CD14-positive monocyte (primary cell): ENCODE results near the gene SCAMP4. TPM values are rescaled to one million over a fixed set of nuclear protein-coding genes. Genes with fewer than 3 reads are reported as not detected.

Experiments used
- DNase-seq, 3 donors: peaks; one replicate each; pipeline ENCODE4 v3.0.0-alpha.2; 2011 to 2022
- H2AFZ ChIP-seq: 2 replicates; pipeline ENCODE4 v1.6.0; 2012; ENCODE audit warnings: mild to moderate bottlenecking, low read depth, low read length, inconsistent platforms; ENCODE audit not compliant: insufficient read depth, poor library complexity, severe bottlenecking
- H3K27ac ChIP-seq, 2 donors: 1 replicate in 1 of 2; 2 replicates in 1 of 2; pipeline ENCODE4 v1.5.1; 2012 to 2013; ENCODE audit warnings: low read length in 2 of 2, control low read depth in 1 of 2, inconsistent platforms in 1 of 2, low read depth in 1 of 2, mild to moderate bottlenecking in 1 of 2
- H3K27me3 ChIP-seq, 2 donors: one replicate each; pipeline versions ENCODE4 v1.6.0 to v1.6.1; 2011 to 2013; ENCODE audit warnings: low read length in 2 of 2; ENCODE audit not compliant: control insufficient read depth in 2 of 2, insufficient read depth in 2 of 2
- H3K36me3 ChIP-seq, 2 donors: replicated peaks in 1 of 2; 1 replicate in 1 of 2; 2 replicates in 1 of 2; pipeline versions ENCODE4 v1.5.1 to v1.6.1; 2012 to 2013; ENCODE audit warnings: low read length in 2 of 2, control low read depth in 1 of 2, inconsistent platforms in 1 of 2, mild to moderate bottlenecking in 1 of 2; ENCODE audit not compliant: insufficient read depth in 2 of 2, control insufficient read depth in 1 of 2
- H3K4me1 ChIP-seq, 2 donors: 1 replicate in 1 of 2; 2 replicates in 1 of 2; pipeline versions ENCODE4 v1.5.1 to v1.6.1; 2012 to 2013; ENCODE audit warnings: low read length in 2 of 2, control low read depth in 1 of 2, inconsistent platforms in 1 of 2, mild to moderate bottlenecking in 1 of 2, moderate library complexity in 1 of 2; ENCODE audit not compliant: insufficient read depth in 2 of 2, control insufficient read depth in 1 of 2
- H3K4me2 ChIP-seq: replicated peaks from 2 replicates; pipeline ENCODE3; 2012; ENCODE audit warnings: low read length, moderate library complexity, mild to moderate bottlenecking; ENCODE audit not compliant: poor library complexity, severe bottlenecking; ENCODE audit errors: extremely low read depth
- H3K4me3 ChIP-seq, 3 experiments: fragments of 200-600 bp in 1 of 3; sonication (generic) in 1 of 3; replicated peaks in 1 of 3; 1 replicate in 2 of 3; 2 replicates in 1 of 3; pipeline ENCODE4 v1.5.1; 2011 to 2013; ENCODE audit warnings: low read length in 3 of 3, mild to moderate bottlenecking in 3 of 3, control low read depth in 2 of 3, low read depth in 2 of 3, inconsistent platforms in 1 of 3, moderate library complexity in 1 of 3
- H3K79me2 ChIP-seq: 2 replicates; pipeline ENCODE4 v1.6.0; 2012; ENCODE audit warnings: mild to moderate bottlenecking, control low read depth, inconsistent platforms, low read length, moderate library complexity; ENCODE audit not compliant: insufficient read depth
- H3K9ac ChIP-seq: 2 replicates; pipeline ENCODE4 v1.6.0; 2017; ENCODE audit warnings: low read length, mild to moderate bottlenecking; ENCODE audit not compliant: insufficient read depth, poor library complexity, severe bottlenecking
- H3K9me3 ChIP-seq, 2 donors: replicated peaks in 1 of 2; 1 replicate in 1 of 2; 2 replicates in 1 of 2; pipeline versions ENCODE4 v1.5.1 to v1.6.1; 2012 to 2013; ENCODE audit warnings: low read length in 2 of 2, control low read depth in 1 of 2; ENCODE audit not compliant: control insufficient read depth in 1 of 2, insufficient read depth in 1 of 2
- H4K20me1 ChIP-seq: 2 replicates; pipeline ENCODE4 v1.6.0; 2012; ENCODE audit warnings: mild to moderate bottlenecking, low read length, control low read depth, moderate library complexity; ENCODE audit not compliant: insufficient read depth
- H3K27ac Mint-ChIP-seq, 7 donors: one replicate each; pipeline ENCODE4 v1.8.0; 2020; ENCODE audit warnings: mild to moderate bottlenecking in 7 of 7, mixed read lengths in 7 of 7, moderate library complexity in 6 of 7, inconsistent platforms in 2 of 7
- H3K27me3 Mint-ChIP-seq, 3 donors: one replicate each; pipeline ENCODE4 v1.8.0; 2021 to 2022; ENCODE audit warnings: low read depth in 3 of 3, mild to moderate bottlenecking in 3 of 3, mixed read lengths in 3 of 3, moderate library complexity in 3 of 3, inconsistent platforms in 1 of 3
- H3K36me3 Mint-ChIP-seq, 2 donors: one replicate each; pipeline ENCODE4 v1.8.0; 2020; ENCODE audit warnings: mixed read lengths in 2 of 2, inconsistent platforms in 1 of 2, mild to moderate bottlenecking in 1 of 2
- H3K4me1 Mint-ChIP-seq: one replicate; pipeline ENCODE4 v1.8.0; 2020; ENCODE audit warnings: mild to moderate bottlenecking, mixed read lengths
- H3K4me3 Mint-ChIP-seq, 2 donors: one replicate each; pipeline ENCODE4 v1.8.0; 2020; ENCODE audit warnings: mild to moderate bottlenecking in 2 of 2, mixed read lengths in 2 of 2, moderate library complexity in 1 of 2
- H3K9me3 Mint-ChIP-seq, 7 donors: one replicate each; pipeline ENCODE4 v1.8.0; 2020 to 2022; ENCODE audit warnings: mixed read lengths in 7 of 7, mild to moderate bottlenecking in 6 of 7, moderate library complexity in 6 of 7, inconsistent platforms in 2 of 7
- WGBS: methylation state at CpG from one replicate; pipeline ENCODE4 v1.1.5; 2013; ENCODE audit warnings: missing lambda C conversion rate; ENCODE audit not compliant: insufficient coverage; 5-methylcytosine and 5-hydroxymethylcytosine counted together
- intact Hi-C, 2 donors: fragments of 100-400 bp; cut with micrococcal nuclease; formaldehyde crosslinking; loops; one replicate each; pipeline versions ENCODE4 v1.15.0 to v1.15.1; 2023
- polyA plus RNA-seq, 3 donors: library from polyadenylated mRNA; depleted of rRNA in 1 of 3; unstranded in 2 of 3; stranded (reverse) in 1 of 3; fragments of 300-500 nt in 2 of 3; fragments of >200 nt in 1 of 3; fragmentation: Illumina TruSeq in 2 of 3; gene quantifications; 1 replicate in 2 of 3; 2 replicates in 1 of 3; pipeline ENCODE4 v1.2.3, GENCODE V29; 2012 to 2021
- TF ChIP-seq, protein P1 (sequence below): fragments of 200-600 bp; IDR thresholded peaks from one replicate; pipeline ENCODE4 v1.8.0; 2022; ENCODE audit warnings: antibody characterized with exemption, mild to moderate bottlenecking

Gene SCAMP4
- polyA plus RNA-seq, 3 donors = 11.9 to 39.4 (median 15.4) TPM

- H2AFZ ChIP-seq = no peak overlapping the region
- no peak overlapping the region for H3K27ac Mint-ChIP-seq
- H3K4me3 ChIP-seq = no peak overlapping the region
- no peaks in the 10 kb centered on the region for H4K20me1 ChIP-seq
- no peak overlapping the region for H3K27ac ChIP-seq
- H3K9ac ChIP-seq = no peak overlapping the region
- intact Hi-C loops = no loop called here
- no peak overlapping the region for H3K4me3 Mint-ChIP-seq
- no peaks in the 10 kb centered on the region for H3K36me3 Mint-ChIP-seq
- TF ChIP-seq, protein P1, sequence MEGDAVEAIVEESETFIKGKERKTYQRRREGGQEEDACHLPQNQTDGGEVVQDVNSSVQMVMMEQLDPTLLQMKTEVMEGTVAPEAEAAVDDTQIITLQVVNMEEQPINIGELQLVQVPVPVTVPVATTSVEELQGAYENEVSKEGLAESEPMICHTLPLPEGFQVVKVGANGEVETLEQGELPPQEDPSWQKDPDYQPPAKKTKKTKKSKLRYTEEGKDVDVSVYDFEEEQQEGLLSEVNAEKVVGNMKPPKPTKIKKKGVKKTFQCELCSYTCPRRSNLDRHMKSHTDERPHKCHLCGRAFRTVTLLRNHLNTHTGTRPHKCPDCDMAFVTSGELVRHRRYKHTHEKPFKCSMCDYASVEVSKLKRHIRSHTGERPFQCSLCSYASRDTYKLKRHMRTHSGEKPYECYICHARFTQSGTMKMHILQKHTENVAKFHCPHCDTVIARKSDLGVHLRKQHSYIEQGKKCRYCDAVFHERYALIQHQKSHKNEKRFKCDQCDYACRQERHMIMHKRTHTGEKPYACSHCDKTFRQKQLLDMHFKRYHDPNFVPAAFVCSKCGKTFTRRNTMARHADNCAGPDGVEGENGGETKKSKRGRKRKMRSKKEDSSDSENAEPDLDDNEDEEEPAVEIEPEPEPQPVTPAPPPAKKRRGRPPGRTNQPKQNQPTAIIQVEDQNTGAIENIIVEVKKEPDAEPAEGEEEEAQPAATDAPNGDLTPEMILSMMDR = no peak
- peaks cover 10 to 20% (median 14%) of the 10 kb centered on the region in 3 donors for H3K27me3 Mint-ChIP-seq
- peaks cover 30% of the 10 kb centered on the region for H3K4me1 Mint-ChIP-seq
- H3K27me3 ChIP-seq = peaks cover 0 to 4% of the 10 kb centered on the region in 2 donors
- peaks cover 9 to 19% (median 16%) of the 10 kb centered on the region in 7 donors for H3K9me3 Mint-ChIP-seq
- H3K4me2 ChIP-seq = no peak overlapping the region
- DNase-seq = no peak
- no peaks in the 10 kb centered on the region for H3K79me2 ChIP-seq
- H3K36me3 ChIP-seq = no peaks in the 10 kb centered on the region
- peaks cover 0 to 24% of the 10 kb centered on the region in 2 donors for H3K9me3 ChIP-seq
- 97% methylated on average over 7 of the region's 8 CpGs for WGBS
- peaks cover 13 to 26% of the 10 kb centered on the region in 2 donors for H3K4me1 ChIP-seq
Observed at GRCh38 chr19:1933942-1934341, 28.7 kb downstream of the SCAMP4 start.

DNA sequence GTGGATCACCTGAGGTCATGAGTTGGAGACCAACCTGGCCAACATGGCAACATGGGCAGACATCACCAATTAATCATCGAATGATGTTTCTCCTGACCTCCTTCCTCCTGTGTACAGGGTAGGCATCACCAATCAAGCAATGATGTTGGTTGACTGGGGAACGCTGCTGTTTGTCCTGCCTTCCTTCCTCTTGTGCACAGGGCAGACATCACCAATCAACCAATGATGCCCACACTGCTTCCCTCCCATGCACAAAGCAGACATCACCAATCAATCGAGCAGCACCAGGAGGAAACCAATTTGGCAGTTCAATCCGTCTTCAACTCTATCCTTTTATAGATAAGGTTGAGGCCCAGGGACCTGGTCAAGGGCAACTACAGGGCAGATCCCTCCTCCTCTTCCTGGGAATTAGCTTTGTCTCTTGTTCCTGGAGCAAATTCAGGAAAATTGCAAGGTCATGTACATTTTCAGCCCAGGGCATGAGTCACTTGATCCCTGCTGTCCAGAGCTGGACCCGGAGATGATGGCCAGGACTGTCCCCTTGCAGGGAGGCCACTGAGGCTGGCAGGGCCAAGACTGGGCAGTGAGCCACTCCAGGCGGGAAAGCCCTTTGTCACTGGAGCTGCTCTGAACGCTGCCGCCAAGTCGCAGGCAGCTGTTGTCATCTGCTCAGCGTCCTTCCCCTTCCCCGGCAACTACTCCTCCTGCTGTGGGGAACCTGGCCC, 30.4 kb downstream of the SCAMP4 start:
- no peaks in the 10 kb centered on the region for H4K20me1 ChIP-seq
- peaks cover 0 to 24% of the 10 kb centered on the region in 2 donors for H3K9me3 ChIP-seq
- Mint-ChIP-seq H3K4me1 (peaks cover 26% of the 10 kb centered on the region), H3K9me3 (peaks cover 9 to 19% (median 16%) of the 10 kb centered on the region in 7 donors), H3K4me3 (no peak overlapping the region), H3K27me3 (peaks cover 6 to 17% (median 12%) of the 10 kb centered on the region in 3 donors), H3K27ac (peak overlapping the region in 6 of 7 donors; percentile 15 to 83 (median 70)), H3K36me3 (peaks cover 0 to 4% of the 10 kb centered on the region in 2 donors)
- no peaks in the 10 kb centered on the region for H3K36me3 ChIP-seq
- no peak overlapping the region for H2AFZ ChIP-seq
- intact Hi-C loops = no loop called here
- TF ChIP-seq, protein P1 = no peak
- peak; percentile 61 to 72 (median 65) for DNase-seq
- peaks cover 9 to 24% of the 10 kb centered on the region in 2 donors for H3K4me1 ChIP-seq
- peaks cover 0 to 4% of the 10 kb centered on the region in 2 donors for H3K27me3 ChIP-seq
- no peak overlapping the region for H3K4me2 ChIP-seq
- H3K27ac ChIP-seq = no peak overlapping the region
- WGBS = 79% methylated on average over 11 of the region's 11 CpGs
- no peak overlapping the region for H3K9ac ChIP-seq
- H3K4me3 ChIP-seq = no peak overlapping the region
- no peaks in the 10 kb centered on the region for H3K79me2 ChIP-seq
